SK-N-SH treated with all-trans-retinoic acid at 6 μM for 48 hours (cell line): Measurements from ENCODE around the gene MPDU1.

Experiments used
- ATAC-seq: fragments of 200-7000 bp; cut with Tn5 transposase; 3 replicates; pipeline ENCODE4 v1.9.1; 2020; ENCODE audit warnings: mild to moderate bottlenecking, moderate library complexity
- ARNTL ChIP-seq: fragments of 450-650 bp; formaldehyde crosslinking; IDR thresholded peaks from 2 replicates; pipeline ENCODE4 v1.5.0; 2020; ENCODE audit warnings: low read depth, mild to moderate bottlenecking, moderate library complexity, borderline replicate concordance
- BACH2 ChIP-seq: fragments of 250-450 bp; sonication (Bioruptor Pico); IDR thresholded peaks from 2 replicates; pipeline ENCODE4 v1.9.0; 2021; ENCODE audit warnings: mild to moderate bottlenecking, borderline replicate concordance
- ESRRG ChIP-seq: fragments of 250-450 bp; sonication (Bioruptor Pico); IDR thresholded peaks from 2 replicates; pipeline ENCODE4 v1.6.1; 2021; ENCODE audit warnings: mild to moderate bottlenecking
- GLIS3 ChIP-seq: fragments of 250-450 bp; sonication (Bioruptor Pico); IDR thresholded peaks from 2 replicates; pipeline ENCODE4 v1.5.0; 2020; ENCODE audit warnings: mild to moderate bottlenecking, moderate library complexity
- ISL1 ChIP-seq: fragments of 250-450 bp; sonication (Bioruptor Pico); IDR thresholded peaks from 2 replicates; pipeline ENCODE4 v2.1.2; 2022; ENCODE audit warnings: mild to moderate bottlenecking, moderate library complexity
- OSR1 ChIP-seq: fragments of 250-450 bp; sonication (Bioruptor Pico); IDR thresholded peaks from 2 replicates; pipeline ENCODE4 v1.8.0; 2022; ENCODE audit warnings: moderate library complexity, mild to moderate bottlenecking, inconsistent platforms
- TCF4 ChIP-seq: fragments of 250-450 bp; sonication (Bioruptor Pico); IDR thresholded peaks from 2 replicates; pipeline ENCODE4 v1.8.0; 2021; ENCODE audit warnings: mild to moderate bottlenecking, moderate library complexity, borderline replicate concordance
- ZC3H10 ChIP-seq: fragments of 250-450 bp; sonication (Bioruptor Pico); IDR thresholded peaks from 2 replicates; pipeline ENCODE4 v1.5.1; 2021; ENCODE audit warnings: mild to moderate bottlenecking, moderate library complexity
- ZFP30 ChIP-seq: fragments of 450-650 bp; formaldehyde crosslinking; IDR thresholded peaks from 2 replicates; pipeline ENCODE4 v1.5.0; 2022; ENCODE audit warnings: mild to moderate bottlenecking, moderate library complexity
- ZNF565 ChIP-seq: fragments of 450-650 bp; formaldehyde crosslinking; conservative IDR thresholded peaks from 2 replicates; pipeline ENCODE4 v1.5.0; 2020; ENCODE audit warnings: low read depth, mild to moderate bottlenecking, moderate library complexity
- ZNF70 ChIP-seq: fragments of 450-650 bp; formaldehyde crosslinking; IDR thresholded peaks from 2 replicates; pipeline ENCODE4 v1.5.0; 2020; ENCODE audit warnings: mild to moderate bottlenecking, moderate library complexity
- TF ChIP-seq, protein P1 (sequence below): fragments of 250-450 bp; sonication (Bioruptor Pico); IDR thresholded peaks from 2 replicates; pipeline ENCODE4 v1.5.0; 2020; ENCODE audit warnings: mild to moderate bottlenecking, moderate library complexity
- TF ChIP-seq, protein P2 (sequence below): fragments of 250-450 bp; sonication (Bioruptor Pico); IDR thresholded peaks from 2 replicates; pipeline ENCODE4 v1.8.0; 2020; ENCODE audit warnings: mild to moderate bottlenecking, moderate library complexity, borderline replicate concordance
- TF ChIP-seq, protein P3 (sequence below): fragments of 250-450 bp; sonication (Bioruptor Pico); IDR thresholded peaks from 2 replicates; pipeline ENCODE4 v1.5.1; 2020; ENCODE audit warnings: low read depth, mild to moderate bottlenecking, moderate library complexity
- TF ChIP-seq, protein P4 (sequence below): fragments of 250-450 bp; sonication (Bioruptor Pico); IDR thresholded peaks from 2 replicates; pipeline ENCODE4 v1.8.0; 2021; ENCODE audit warnings: low read depth, mild to moderate bottlenecking, moderate library complexity, borderline replicate concordance

The MPDU1 gene

DNA sequence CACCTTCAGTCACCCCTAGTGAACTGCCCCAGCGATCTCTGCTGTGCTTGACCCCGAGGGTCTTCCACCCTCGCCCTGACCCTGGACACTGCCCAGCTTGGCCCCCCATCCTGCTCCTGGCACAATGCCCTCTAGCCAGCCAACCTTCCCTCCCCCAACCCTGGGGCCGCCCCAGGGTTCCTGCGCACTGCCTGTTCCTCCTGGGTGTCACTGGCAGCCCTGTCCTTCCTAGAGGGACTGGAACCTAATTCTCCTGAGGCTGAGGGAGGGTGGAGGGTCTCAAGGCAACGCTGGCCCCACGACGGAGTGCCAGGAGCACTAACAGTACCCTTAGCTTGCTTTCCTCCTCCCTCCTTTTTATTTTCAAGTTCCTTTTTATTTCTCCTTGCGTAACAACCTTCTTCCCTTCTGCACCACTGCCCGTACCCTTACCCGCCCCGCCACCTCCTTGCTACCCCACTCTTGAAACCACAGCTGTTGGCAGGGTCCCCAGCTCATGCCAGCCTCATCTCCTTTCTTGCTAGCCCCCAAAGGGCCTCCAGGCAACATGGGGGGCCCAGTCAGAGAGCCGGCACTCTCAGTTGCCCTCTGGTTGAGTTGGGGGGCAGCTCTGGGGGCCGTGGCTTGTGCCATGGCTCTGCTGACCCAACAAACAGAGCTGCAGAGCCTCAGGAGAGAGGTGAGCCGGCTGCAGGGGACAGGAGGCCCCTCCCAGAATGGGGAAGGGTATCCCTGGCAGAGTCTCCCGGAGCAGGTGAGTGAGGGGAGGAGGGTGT is 24.9 kb upstream of the MPDU1 start, which contains the start of gene TNFSF13 (continued):
- TF ChIP-seq, protein P1, sequence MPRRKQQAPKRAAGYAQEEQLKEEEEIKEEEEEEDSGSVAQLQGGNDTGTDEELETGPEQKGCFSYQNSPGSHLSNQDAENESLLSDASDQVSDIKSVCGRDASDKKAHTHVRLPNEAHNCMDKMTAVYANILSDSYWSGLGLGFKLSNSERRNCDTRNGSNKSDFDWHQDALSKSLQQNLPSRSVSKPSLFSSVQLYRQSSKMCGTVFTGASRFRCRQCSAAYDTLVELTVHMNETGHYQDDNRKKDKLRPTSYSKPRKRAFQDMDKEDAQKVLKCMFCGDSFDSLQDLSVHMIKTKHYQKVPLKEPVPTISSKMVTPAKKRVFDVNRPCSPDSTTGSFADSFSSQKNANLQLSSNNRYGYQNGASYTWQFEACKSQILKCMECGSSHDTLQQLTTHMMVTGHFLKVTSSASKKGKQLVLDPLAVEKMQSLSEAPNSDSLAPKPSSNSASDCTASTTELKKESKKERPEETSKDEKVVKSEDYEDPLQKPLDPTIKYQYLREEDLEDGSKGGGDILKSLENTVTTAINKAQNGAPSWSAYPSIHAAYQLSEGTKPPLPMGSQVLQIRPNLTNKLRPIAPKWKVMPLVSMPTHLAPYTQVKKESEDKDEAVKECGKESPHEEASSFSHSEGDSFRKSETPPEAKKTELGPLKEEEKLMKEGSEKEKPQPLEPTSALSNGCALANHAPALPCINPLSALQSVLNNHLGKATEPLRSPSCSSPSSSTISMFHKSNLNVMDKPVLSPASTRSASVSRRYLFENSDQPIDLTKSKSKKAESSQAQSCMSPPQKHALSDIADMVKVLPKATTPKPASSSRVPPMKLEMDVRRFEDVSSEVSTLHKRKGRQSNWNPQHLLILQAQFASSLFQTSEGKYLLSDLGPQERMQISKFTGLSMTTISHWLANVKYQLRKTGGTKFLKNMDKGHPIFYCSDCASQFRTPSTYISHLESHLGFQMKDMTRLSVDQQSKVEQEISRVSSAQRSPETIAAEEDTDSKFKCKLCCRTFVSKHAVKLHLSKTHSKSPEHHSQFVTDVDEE (CRISPR knock-in tag) = no peak
- no peak for TF ChIP-seq ZNF70
- no peak for TF ChIP-seq ARNTL (CRISPR knock-in tag)
- TF ChIP-seq, protein P2, sequence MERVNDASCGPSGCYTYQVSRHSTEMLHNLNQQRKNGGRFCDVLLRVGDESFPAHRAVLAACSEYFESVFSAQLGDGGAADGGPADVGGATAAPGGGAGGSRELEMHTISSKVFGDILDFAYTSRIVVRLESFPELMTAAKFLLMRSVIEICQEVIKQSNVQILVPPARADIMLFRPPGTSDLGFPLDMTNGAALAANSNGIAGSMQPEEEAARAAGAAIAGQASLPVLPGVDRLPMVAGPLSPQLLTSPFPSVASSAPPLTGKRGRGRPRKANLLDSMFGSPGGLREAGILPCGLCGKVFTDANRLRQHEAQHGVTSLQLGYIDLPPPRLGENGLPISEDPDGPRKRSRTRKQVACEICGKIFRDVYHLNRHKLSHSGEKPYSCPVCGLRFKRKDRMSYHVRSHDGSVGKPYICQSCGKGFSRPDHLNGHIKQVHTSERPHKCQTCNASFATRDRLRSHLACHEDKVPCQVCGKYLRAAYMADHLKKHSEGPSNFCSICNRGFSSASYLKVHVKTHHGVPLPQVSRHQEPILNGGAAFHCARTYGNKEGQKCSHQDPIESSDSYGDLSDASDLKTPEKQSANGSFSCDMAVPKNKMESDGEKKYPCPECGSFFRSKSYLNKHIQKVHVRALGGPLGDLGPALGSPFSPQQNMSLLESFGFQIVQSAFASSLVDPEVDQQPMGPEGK = no peak
- TF ChIP-seq ZNF565 = no peak
- TF ChIP-seq ESRRG (CRISPR knock-in tag) = no peak

DNA sequence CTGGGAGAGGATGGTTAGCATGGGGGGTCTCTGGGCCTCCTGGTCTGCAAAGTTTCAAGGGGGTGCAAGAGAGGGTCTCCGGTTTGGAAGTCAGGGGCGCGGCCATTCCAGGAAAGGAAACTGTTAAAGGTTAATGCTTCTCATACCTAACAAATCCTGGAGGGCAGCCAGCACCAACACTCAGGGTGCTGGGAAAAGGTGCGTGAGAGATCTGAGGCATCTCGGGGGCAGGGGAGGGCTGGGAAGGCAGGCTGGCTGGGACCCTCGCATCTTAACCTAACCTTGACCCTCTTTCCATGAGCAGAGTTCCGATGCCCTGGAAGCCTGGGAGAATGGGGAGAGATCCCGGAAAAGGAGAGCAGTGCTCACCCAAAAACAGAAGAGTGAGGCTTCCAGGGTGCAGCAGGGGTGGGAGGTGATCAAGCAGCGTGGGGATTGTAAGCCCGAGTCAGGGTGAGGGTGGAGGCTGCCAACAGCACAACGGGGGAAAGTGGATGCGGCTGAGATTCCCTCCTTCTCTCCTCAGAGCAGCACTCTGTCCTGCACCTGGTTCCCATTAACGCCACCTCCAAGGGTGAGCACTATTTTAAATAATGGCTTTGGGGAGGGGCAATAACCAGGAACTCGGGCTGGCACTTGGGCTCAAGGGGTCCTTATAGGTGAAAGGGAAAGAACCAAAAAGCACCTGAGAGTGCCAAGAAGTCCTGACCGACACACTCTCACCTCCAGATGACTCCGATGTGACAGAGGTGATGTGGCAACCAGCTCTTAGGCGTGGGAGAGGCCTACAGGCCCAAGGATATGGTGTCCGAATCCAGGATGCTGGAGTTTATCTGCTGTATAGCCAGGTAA is 24.1 kb upstream of the MPDU1 start:
- TF ChIP-seq, protein P1 (CRISPR knock-in tag) = no peak
- TF ChIP-seq BACH2 (no peak), OSR1 (CRISPR knock-in tag) (no peak)
- ATAC-seq = no peak

DNA sequence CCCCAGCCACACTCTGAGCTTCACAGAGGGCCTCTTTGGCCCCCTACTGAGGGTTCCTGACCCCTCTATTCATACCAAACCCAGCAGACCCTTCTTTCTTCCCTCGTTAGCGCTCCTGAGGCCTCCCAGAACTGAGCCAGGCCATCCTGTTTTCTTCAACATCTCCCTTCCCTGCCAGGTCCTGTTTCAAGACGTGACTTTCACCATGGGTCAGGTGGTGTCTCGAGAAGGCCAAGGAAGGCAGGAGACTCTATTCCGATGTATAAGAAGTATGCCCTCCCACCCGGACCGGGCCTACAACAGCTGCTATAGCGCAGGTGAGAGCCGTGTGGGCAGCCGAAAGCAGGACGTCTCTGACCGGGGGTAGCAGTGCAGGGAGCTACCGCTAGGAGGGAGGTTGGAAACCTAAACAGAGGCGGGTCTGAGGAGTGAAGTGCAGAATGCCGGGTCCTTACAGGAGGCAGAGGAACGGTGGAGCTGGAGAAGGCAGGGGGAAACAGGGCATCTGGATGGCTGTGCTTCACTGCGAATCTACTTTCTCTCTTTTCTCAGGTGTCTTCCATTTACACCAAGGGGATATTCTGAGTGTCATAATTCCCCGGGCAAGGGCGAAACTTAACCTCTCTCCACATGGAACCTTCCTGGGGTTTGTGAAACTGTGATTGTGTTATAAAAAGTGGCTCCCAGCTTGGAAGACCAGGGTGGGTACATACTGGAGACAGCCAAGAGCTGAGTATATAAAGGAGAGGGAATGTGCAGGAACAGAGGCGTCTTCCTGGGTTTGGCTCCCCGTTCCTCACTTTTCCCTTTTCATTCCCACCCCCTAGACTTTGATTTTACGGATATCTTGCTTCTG is 23.3 kb upstream of the MPDU1 start:
- TF ChIP-seq ZC3H10 (CRISPR knock-in tag) (no peak), ISL1 (no peak), ZFP30 (CRISPR knock-in tag) (no peak), TCF4 (no peak), ESRRG (CRISPR knock-in tag) (no peak), GLIS3 (CRISPR knock-in tag) (no peak), ZNF565 (no peak), BACH2 (no peak)
- TF ChIP-seq, protein P3, sequence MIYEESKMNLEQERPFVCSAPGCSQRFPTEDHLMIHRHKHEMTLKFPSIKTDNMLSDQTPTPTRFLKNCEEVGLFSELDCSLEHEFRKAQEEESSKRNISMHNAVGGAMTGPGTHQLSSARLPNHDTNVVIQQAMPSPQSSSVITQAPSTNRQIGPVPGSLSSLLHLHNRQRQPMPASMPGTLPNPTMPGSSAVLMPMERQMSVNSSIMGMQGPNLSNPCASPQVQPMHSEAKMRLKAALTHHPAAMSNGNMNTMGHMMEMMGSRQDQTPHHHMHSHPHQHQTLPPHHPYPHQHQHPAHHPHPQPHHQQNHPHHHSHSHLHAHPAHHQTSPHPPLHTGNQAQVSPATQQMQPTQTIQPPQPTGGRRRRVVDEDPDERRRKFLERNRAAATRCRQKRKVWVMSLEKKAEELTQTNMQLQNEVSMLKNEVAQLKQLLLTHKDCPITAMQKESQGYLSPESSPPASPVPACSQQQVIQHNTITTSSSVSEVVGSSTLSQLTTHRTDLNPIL (CRISPR knock-in tag) = no peak
- TF ChIP-seq, protein P4, sequence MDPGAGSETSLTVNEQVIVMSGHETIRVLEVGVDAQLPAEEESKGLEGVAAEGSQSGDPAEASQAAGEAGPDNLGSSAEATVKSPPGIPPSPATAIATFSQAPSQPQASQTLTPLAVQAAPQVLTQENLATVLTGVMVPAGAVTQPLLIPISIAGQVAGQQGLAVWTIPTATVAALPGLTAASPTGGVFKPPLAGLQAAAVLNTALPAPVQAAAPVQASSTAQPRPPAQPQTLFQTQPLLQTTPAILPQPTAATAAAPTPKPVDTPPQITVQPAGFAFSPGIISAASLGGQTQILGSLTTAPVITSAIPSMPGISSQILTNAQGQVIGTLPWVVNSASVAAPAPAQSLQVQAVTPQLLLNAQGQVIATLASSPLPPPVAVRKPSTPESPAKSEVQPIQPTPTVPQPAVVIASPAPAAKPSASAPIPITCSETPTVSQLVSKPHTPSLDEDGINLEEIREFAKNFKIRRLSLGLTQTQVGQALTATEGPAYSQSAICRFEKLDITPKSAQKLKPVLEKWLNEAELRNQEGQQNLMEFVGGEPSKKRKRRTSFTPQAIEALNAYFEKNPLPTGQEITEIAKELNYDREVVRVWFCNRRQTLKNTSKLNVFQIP = no peak
- TF ChIP-seq, protein P2 = no peak
- peak; percentile 61 for ATAC-seq
